PC-9 (cell line): Measurements from ENCODE around the gene KIF6. TPM values are rescaled to one million over a fixed set of nuclear protein-coding genes. Genes with fewer than 3 reads are reported as not detected.

Experiments used
- BruUV-seq: library from RNA; stranded (reverse); fragments of 400-500 nt; replicated peaks from 2 replicates; lab custom pipeline; 2021; lab: Mats Ljungman, UMichigan
- CTCF ChIA-PET: fragments of 300-600 bp; sonication (Branson Sonifier 250); formaldehyde crosslinking; loops from one replicate; lab custom pipeline; 2022; ENCODE audit warnings: antibody characterized with exemption; lab: Charles Lee
- POLR2A ChIA-PET: fragments of 300-600 bp; sonication (Branson Sonifier 250); formaldehyde crosslinking; loops from one replicate; lab custom pipeline; 2022; ENCODE audit warnings: antibody characterized with exemption; ENCODE audit not compliant: unreplicated experiment; lab: Charles Lee
- DNase-seq, 2 experiments: peaks; one replicate each; pipeline versions ENCODE4 v3.0.0 to v3.0.0-alpha.2; 2015 to 2022; ENCODE audit warnings: mixed read lengths in 1 of 2
- H2AFZ ChIP-seq: fragments of 200-600 bp; sonication (generic); 2 replicates; pipeline ENCODE4 v1.8.1; 2017; ENCODE audit warnings: antibody characterized with exemption
- H3F3A ChIP-seq: fragments of 200-600 bp; sonication (generic); 2 replicates; pipeline ENCODE4 v1.8.1; 2017; ENCODE audit warnings: antibody characterized with exemption, mild to moderate bottlenecking, low read depth; ENCODE audit not compliant: insufficient read depth
- H3K27ac ChIP-seq: fragments of 200-600 bp; sonication (generic); 2 replicates; pipeline ENCODE4 v1.6.1; 2016; ENCODE audit warnings: mixed run types
- H3K27me3 ChIP-seq: fragments of 200-600 bp; sonication (generic); 2 replicates; pipeline ENCODE4 v1.6.1; 2016; ENCODE audit warnings: low read depth, mixed run types; ENCODE audit not compliant: insufficient read depth
- H3K36me3 ChIP-seq: fragments of 200-600 bp; sonication (generic); 2 replicates; pipeline ENCODE4 v1.6.1; 2016; ENCODE audit warnings: low read depth, mixed run types
- H3K4me1 ChIP-seq: fragments of 200-600 bp; sonication (generic); replicated peaks from 2 replicates; pipeline ENCODE4 v1.6.1; 2016; ENCODE audit warnings: mixed run types; ENCODE audit not compliant: insufficient read depth
- H3K4me2 ChIP-seq: fragments of 200-600 bp; sonication (generic); 2 replicates; pipeline ENCODE4 v1.6.1; 2017; ENCODE audit warnings: mixed run types
- H3K4me3 ChIP-seq: fragments of 200-600 bp; sonication (generic); 2 replicates; pipeline ENCODE4 v1.6.1; 2016; ENCODE audit warnings: mixed run types
- H3K79me2 ChIP-seq: fragments of 200-600 bp; sonication (generic); 2 replicates; pipeline ENCODE4 v1.6.1; 2017; ENCODE audit warnings: low read depth, mixed run types
- H3K9me2 ChIP-seq: fragments of 200-600 bp; sonication (generic); 2 replicates; pipeline ENCODE4 v1.8.1; 2017; ENCODE audit warnings: mild to moderate bottlenecking; ENCODE audit not compliant: insufficient read depth
- H3K9me3 ChIP-seq: fragments of 200-600 bp; sonication (generic); 2 replicates; pipeline ENCODE4 v1.8.1; 2016; ENCODE audit warnings: low read depth; ENCODE audit not compliant: insufficient read depth
- H4K20me1 ChIP-seq: fragments of 200-600 bp; sonication (generic); 2 replicates; pipeline ENCODE4 v1.8.1; 2017; ENCODE audit not compliant: insufficient read depth
- EZH2 ChIP-seq: fragments of 200-600 bp; sonication (generic); IDR thresholded peaks from 2 replicates; pipeline ENCODE4 v1.8.0; 2017; ENCODE audit warnings: antibody characterized with exemption, low read depth
- intact Hi-C: fragments of 100-400 bp; cut with micrococcal nuclease; formaldehyde crosslinking; loops from one replicate; pipeline ENCODE4 v1.10.0; 2022; ENCODE audit not compliant: unreplicated experiment
- total RNA-seq: library from RNA; stranded (reverse); gene quantifications from 2 replicates; pipeline ENCODE4 v1.2.3, GENCODE V29; 2021
- TF ChIP-seq, protein P1 (sequence below): fragments of 200-600 bp; sonication (generic); conservative IDR thresholded peaks from 2 replicates; pipeline ENCODE4 v1.6.1; 2017; ENCODE audit warnings: mixed run types, antibody characterized with exemption, mild to moderate bottlenecking, moderate library complexity

The KIF6 gene
- total RNA-seq, 1 experiment from 2014 or later: not detected

GRCh38 chr6:39617520-39617919 lies 107.7 kb downstream of the KIF6 start:
- Histone ChIP-seq H3F3A (no peaks in the 10 kb centered on the region), H3K4me1 (no peaks in the 10 kb centered on the region), H2AFZ (no peak overlapping the region), H3K4me3 (no peak overlapping the region), H3K36me3 (no peaks in the 10 kb centered on the region), H4K20me1 (no peaks in the 10 kb centered on the region), H3K27me3 (peaks cover 6% of the 10 kb centered on the region; the same call in 1 of the 2 replicates), H3K9me2 (no peaks in the 10 kb centered on the region), H3K27ac (no peak overlapping the region), H3K9me3 (no peaks in the 10 kb centered on the region; the same call in 1 of the 2 replicates), H3K4me2 (no peak overlapping the region), H3K79me2 (no peaks in the 10 kb centered on the region)
- ChIA-PET CTCF (no interaction called here), POLR2A (no interaction called here)
- intact Hi-C loops: no loop called here
- no peak for TF ChIP-seq EZH2
- TF ChIP-seq, protein P1, sequence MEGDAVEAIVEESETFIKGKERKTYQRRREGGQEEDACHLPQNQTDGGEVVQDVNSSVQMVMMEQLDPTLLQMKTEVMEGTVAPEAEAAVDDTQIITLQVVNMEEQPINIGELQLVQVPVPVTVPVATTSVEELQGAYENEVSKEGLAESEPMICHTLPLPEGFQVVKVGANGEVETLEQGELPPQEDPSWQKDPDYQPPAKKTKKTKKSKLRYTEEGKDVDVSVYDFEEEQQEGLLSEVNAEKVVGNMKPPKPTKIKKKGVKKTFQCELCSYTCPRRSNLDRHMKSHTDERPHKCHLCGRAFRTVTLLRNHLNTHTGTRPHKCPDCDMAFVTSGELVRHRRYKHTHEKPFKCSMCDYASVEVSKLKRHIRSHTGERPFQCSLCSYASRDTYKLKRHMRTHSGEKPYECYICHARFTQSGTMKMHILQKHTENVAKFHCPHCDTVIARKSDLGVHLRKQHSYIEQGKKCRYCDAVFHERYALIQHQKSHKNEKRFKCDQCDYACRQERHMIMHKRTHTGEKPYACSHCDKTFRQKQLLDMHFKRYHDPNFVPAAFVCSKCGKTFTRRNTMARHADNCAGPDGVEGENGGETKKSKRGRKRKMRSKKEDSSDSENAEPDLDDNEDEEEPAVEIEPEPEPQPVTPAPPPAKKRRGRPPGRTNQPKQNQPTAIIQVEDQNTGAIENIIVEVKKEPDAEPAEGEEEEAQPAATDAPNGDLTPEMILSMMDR: no peak
- DNase-seq: no peak
- BruUV-seq: no TSS peak

DNA sequence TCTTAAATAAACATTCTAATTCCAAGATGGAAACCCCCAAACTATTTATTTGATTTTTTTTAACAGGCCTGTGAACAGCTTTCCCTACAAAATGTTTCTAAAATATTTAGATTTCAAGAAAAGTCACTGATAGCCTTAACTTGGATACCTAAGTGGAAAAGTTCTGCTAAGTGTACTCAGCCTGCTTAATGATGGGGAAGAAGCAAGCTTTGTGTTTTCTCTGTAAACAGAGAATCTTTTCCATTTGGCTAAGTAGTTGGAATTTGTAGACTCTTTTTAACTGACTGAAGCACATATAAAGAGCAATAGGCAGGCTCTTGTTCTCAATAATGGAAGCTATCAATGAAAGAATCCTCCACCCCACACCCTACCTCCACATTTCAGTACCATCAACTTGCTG lies 108.2 kb downstream of the KIF6 start:
- ChIA-PET POLR2A (no interaction called here), CTCF (no interaction called here)
- H3K9me3 ChIP-seq: no peaks in the 10 kb centered on the region; the same call in 1 of the 2 replicates
- no peak overlapping the region for H3K4me2 ChIP-seq
- H2AFZ ChIP-seq: no peak overlapping the region
- intact Hi-C loops: no loop called here
- H4K20me1 ChIP-seq: no peaks in the 10 kb centered on the region
- no peaks in the 10 kb centered on the region for H3K79me2 ChIP-seq
- no TSS peak for BruUV-seq
- TF ChIP-seq, protein P1: no peak
- no peak for TF ChIP-seq EZH2
- H3K27me3 ChIP-seq: peaks cover 6% of the 10 kb centered on the region; the same call in 1 of the 2 replicates
- no peak for DNase-seq
- H3K4me3 ChIP-seq: no peak overlapping the region
- no peak overlapping the region for H3K27ac ChIP-seq
- no peaks in the 10 kb centered on the region for H3K4me1 ChIP-seq
- no peaks in the 10 kb centered on the region for H3K36me3 ChIP-seq
- H3F3A ChIP-seq: no peaks in the 10 kb centered on the region
- no peaks in the 10 kb centered on the region for H3K9me2 ChIP-seq

DNA sequence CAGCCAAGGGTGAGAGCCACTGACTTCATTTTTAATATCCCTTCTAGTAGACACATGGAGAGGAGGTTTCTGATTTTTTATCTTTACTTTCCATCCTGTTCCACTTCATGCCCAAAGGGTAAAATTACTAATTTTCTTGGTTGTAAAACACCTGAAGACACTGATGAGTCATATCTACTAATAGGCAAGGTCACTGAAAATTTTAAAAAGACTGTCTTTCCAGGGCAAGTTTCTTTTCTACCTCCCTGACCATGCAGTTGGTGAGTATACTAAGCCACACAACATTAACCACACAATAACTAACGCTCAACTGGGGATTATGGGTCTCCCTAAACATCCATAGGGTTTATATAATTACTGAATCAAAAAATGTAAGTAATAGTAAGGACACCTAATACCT lies 109.6 kb downstream of the KIF6 start:
- Histone ChIP-seq H3K79me2 (no peaks in the 10 kb centered on the region), H2AFZ (no peak overlapping the region), H4K20me1 (no peaks in the 10 kb centered on the region), H3K27ac (no peak overlapping the region), H3K36me3 (no peaks in the 10 kb centered on the region), H3K4me2 (no peak overlapping the region), H3K9me3 (no peaks in the 10 kb centered on the region; the same call in 1 of the 2 replicates), H3F3A (no peaks in the 10 kb centered on the region), H3K9me2 (no peaks in the 10 kb centered on the region), H3K4me1 (no peaks in the 10 kb centered on the region), H3K4me3 (no peak overlapping the region), H3K27me3 (peaks cover 16% of the 10 kb centered on the region; the same call in 1 of the 2 replicates)
- DNase-seq: no peak
- intact Hi-C loops: no loop called here
- no peak for TF ChIP-seq EZH2
- TF ChIP-seq, protein P1: no peak
- ChIA-PET CTCF (no interaction called here), POLR2A (no interaction called here)
- no TSS peak for BruUV-seq
